ENCODE measurements around the gene HOXB8. TPM values are rescaled to one million over a fixed set of nuclear protein-coding genes. Genes with fewer than 3 reads are reported as not detected.

Gene HOXB8
- total and polyA plus RNA-seq, 2 experiments from 2014 or later = not detected

DNA sequence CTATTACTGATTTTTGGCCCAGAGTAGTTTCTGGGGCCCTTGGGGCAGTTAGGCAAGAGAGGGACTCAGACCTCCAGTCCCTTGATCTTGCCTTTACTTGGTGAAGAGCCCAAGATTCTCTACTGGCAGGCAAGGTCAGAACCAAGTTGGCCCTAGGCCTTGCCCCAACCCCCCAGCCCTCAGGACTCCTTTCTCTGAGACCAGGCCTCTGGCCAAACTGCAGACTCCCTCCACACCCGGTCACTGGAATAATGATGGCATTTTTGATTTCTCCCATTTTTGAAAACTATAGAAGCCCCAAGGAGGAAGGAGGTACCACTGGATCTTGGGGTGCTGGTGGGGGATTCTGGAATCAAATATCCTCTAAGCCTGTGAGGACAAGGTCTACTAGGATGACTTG, 29.1 kb upstream of the HOXB8 start:
- DNase-seq (ENCODE audit: low spot score) = no peak
- no peaks in the 10 kb centered on the region for H3K79me2 ChIP-seq (replicated peaks; ENCODE audit: insufficient read depth)
- no peak overlapping the region for H2AFZ ChIP-seq
- H3K27ac ChIP-seq (ENCODE audit: low read depth) = no peak overlapping the region
- Mint-ChIP-seq H3K4me1 (peaks cover 22% of the 10 kb centered on the region), H3K4me3 (no peak overlapping the region), H3K27ac (no peak overlapping the region), H3K36me3 (ENCODE audit: low read depth) (no peaks in the 10 kb centered on the region; the same call in 2 of the 3 replicates), H3K27me3 (ENCODE audit: insufficient read depth, low read depth, poor library complexity) (peaks cover 100% of the 10 kb centered on the region), H3K9me3 (no peaks in the 10 kb centered on the region; the same call in 2 of the 3 replicates)
- peaks cover 100% of the 10 kb centered on the region for H3K27me3 ChIP-seq (ENCODE audit: insufficient read depth)
- no peaks in the 10 kb centered on the region; the same call in 1 of the 2 replicates for H3K36me3 ChIP-seq (ENCODE audit: insufficient read depth)
- no peak overlapping the region for H3K4me3 ChIP-seq
- peaks cover 66% of the 10 kb centered on the region for H3F3A ChIP-seq (replicated peaks; ENCODE audit: low read depth)
- no peak overlapping the region for H3K4me2 ChIP-seq
- peaks cover 41% of the 10 kb centered on the region for H4K20me1 ChIP-seq (replicated peaks; ENCODE audit: insufficient read depth)
- H3K4me1 ChIP-seq (ENCODE audit: insufficient read depth) = peaks cover 25% of the 10 kb centered on the region
- H3K9me2 ChIP-seq (ENCODE audit: insufficient read depth) = no peaks in the 10 kb centered on the region
- TF ChIP-seq EZH2 (IDR thresholded peaks at IDR 0.05; ENCODE audit: low read depth, unreplicated experiment) (peak; percentile 27), ZNF114 (CRISPR knock-in tag; IDR thresholded peaks at IDR 0.05) (no peak)
- TF ChIP-seq, protein P1, sequence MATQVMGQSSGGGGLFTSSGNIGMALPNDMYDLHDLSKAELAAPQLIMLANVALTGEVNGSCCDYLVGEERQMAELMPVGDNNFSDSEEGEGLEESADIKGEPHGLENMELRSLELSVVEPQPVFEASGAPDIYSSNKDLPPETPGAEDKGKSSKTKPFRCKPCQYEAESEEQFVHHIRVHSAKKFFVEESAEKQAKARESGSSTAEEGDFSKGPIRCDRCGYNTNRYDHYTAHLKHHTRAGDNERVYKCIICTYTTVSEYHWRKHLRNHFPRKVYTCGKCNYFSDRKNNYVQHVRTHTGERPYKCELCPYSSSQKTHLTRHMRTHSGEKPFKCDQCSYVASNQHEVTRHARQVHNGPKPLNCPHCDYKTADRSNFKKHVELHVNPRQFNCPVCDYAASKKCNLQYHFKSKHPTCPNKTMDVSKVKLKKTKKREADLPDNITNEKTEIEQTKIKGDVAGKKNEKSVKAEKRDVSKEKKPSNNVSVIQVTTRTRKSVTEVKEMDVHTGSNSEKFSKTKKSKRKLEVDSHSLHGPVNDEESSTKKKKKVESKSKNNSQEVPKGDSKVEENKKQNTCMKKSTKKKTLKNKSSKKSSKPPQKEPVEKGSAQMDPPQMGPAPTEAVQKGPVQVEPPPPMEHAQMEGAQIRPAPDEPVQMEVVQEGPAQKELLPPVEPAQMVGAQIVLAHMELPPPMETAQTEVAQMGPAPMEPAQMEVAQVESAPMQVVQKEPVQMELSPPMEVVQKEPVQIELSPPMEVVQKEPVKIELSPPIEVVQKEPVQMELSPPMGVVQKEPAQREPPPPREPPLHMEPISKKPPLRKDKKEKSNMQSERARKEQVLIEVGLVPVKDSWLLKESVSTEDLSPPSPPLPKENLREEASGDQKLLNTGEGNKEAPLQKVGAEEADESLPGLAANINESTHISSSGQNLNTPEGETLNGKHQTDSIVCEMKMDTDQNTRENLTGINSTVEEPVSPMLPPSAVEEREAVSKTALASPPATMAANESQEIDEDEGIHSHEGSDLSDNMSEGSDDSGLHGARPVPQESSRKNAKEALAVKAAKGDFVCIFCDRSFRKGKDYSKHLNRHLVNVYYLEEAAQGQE (IDR thresholded peaks at IDR 0.05; ENCODE audit: unreplicated experiment) = no peak
- no peak for ATAC-seq

DNA sequence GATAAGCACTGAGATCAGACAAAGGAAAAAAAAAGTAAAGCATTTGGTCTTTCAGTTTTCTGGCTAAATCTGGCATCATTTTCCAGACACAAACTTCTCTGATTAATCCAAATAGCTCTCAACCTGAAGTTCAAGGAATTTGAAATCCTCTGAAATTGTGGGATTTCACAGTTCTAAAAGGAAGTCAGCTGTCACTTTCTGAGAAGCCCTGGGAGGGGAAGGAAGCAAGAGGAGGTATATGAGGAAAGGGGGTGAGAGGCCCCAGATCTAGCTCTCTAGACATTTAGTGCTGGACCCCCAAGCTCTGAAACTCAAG, 28.6 kb upstream of the HOXB8 start:
- Histone ChIP-seq H3K27ac (ENCODE audit: low read depth) (no peak overlapping the region), H3K4me2 (no peak overlapping the region), H3K27me3 (ENCODE audit: insufficient read depth) (peaks cover 100% of the 10 kb centered on the region), H3K4me3 (no peak overlapping the region), H3F3A (replicated peaks; ENCODE audit: low read depth) (peaks cover 66% of the 10 kb centered on the region), H3K9me2 (ENCODE audit: insufficient read depth) (no peaks in the 10 kb centered on the region), H3K36me3 (ENCODE audit: insufficient read depth) (no peaks in the 10 kb centered on the region; the same call in 1 of the 2 replicates), H3K4me1 (ENCODE audit: insufficient read depth) (peaks cover 25% of the 10 kb centered on the region), H3K79me2 (replicated peaks; ENCODE audit: insufficient read depth) (no peaks in the 10 kb centered on the region), H2AFZ (no peak overlapping the region), H4K20me1 (replicated peaks; ENCODE audit: insufficient read depth) (peaks cover 41% of the 10 kb centered on the region)
- Mint-ChIP-seq H3K4me1 (peaks cover 22% of the 10 kb centered on the region), H3K27me3 (ENCODE audit: insufficient read depth, low read depth, poor library complexity) (peaks cover 100% of the 10 kb centered on the region), H3K4me3 (no peak overlapping the region), H3K27ac (no peak overlapping the region), H3K9me3 (no peaks in the 10 kb centered on the region; the same call in 2 of the 3 replicates), H3K36me3 (ENCODE audit: low read depth) (no peaks in the 10 kb centered on the region; the same call in 2 of the 3 replicates)
- TF ChIP-seq EZH2phosphoT487 (IDR thresholded peaks at IDR 0.05; ENCODE audit: unreplicated experiment) = no peak
- TF ChIP-seq, protein P2, sequence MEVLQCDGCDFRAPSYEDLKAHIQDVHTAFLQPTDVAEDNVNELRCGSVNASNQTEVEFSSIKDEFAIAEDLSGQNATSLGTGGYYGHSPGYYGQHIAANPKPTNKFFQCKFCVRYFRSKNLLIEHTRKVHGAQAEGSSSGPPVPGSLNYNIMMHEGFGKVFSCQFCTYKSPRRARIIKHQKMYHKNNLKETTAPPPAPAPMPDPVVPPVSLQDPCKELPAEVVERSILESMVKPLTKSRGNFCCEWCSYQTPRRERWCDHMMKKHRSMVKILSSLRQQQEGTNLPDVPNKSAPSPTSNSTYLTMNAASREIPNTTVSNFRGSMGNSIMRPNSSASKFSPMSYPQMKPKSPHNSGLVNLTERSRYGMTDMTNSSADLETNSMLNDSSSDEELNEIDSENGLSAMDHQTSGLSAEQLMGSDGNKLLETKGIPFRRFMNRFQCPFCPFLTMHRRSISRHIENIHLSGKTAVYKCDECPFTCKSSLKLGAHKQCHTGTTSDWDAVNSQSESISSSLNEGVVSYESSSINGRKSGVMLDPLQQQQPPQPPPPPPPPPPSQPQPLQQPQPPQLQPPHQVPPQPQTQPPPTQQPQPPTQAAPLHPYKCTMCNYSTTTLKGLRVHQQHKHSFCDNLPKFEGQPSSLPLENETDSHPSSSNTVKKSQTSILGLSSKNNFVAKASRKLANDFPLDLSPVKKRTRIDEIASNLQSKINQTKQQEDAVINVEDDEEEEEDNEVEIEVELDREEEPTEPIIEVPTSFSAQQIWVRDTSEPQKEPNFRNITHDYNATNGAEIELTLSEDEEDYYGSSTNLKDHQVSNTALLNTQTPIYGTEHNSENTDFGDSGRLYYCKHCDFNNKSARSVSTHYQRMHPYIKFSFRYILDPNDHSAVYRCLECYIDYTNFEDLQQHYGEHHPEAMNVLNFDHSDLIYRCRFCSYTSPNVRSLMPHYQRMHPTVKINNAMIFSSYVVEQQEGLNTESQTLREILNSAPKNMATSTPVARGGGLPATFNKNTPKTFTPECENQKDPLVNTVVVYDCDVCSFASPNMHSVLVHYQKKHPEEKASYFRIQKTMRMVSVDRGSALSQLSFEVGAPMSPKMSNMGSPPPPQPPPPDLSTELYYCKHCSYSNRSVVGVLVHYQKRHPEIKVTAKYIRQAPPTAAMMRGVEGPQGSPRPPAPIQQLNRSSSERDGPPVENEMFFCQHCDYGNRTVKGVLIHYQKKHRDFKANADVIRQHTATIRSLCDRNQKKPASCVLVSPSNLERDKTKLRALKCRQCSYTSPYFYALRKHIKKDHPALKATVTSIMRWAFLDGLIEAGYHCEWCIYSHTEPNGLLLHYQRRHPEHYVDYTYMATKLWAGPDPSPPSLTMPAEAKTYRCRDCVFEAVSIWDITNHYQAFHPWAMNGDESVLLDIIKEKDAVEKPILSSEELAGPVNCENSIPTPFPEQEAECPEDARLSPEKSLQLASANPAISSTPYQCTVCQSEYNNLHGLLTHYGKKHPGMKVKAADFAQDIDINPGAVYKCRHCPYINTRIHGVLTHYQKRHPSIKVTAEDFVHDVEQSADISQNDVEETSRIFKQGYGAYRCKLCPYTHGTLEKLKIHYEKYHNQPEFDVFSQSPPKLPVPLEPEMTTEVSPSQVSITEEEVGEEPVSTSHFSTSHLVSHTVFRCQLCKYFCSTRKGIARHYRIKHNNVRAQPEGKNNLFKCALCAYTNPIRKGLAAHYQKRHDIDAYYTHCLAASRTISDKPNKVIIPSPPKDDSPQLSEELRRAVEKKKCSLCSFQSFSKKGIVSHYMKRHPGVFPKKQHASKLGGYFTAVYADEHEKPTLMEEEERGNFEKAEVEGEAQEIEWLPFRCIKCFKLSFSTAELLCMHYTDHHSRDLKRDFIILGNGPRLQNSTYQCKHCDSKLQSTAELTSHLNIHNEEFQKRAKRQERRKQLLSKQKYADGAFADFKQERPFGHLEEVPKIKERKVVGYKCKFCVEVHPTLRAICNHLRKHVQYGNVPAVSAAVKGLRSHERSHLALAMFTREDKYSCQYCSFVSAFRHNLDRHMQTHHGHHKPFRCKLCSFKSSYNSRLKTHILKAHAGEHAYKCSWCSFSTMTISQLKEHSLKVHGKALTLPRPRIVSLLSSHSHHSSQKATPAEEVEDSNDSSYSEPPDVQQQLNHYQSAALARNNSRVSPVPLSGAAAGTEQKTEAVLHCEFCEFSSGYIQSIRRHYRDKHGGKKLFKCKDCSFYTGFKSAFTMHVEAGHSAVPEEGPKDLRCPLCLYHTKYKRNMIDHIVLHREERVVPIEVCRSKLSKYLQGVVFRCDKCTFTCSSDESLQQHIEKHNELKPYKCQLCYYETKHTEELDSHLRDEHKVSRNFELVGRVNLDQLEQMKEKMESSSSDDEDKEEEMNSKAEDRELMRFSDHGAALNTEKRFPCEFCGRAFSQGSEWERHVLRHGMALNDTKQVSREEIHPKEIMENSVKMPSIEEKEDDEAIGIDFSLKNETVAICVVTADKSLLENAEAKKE (CRISPR knock-in tag; IDR thresholded peaks at IDR 0.05) = no peak
- TF ChIP-seq EZH2 (IDR thresholded peaks at IDR 0.05; ENCODE audit: low read depth, unreplicated experiment) = peak; percentile 81
- no peak for ATAC-seq
- DNase-seq (ENCODE audit: low spot score) = no peak
